Measurements from ENCODE around the gene MFN2. TPM values are rescaled to one million over a fixed set of nuclear protein-coding genes. Genes with fewer than 3 reads are reported as not detected.
A peak's percentile ranks its signal among the peaks of the same experiment; 100 is the strongest.

MFN2 gene
- polyA plus RNA-seq, 1 of the 3 experiments (the other 2 are of a cell fraction) = 43.2 TPM

GRCh38 chr1:12016182-12016581 is 35.9 kb downstream of the MFN2 start (continued):
- TF ChIP-seq REST (IDR thresholded peaks at IDR 0.05; ENCODE audit: low read depth, low read length) (no peak), TCF12 (IDR thresholded peaks at IDR 0.05) (no peak), PBX3 (IDR thresholded peaks at IDR 0.05) (no peak), EZH2phosphoT487 (IDR thresholded peaks at IDR 0.05; ENCODE audit: borderline replicate concordance, low read depth) (no peak), SIN3A (IDR thresholded peaks at IDR 0.05; ENCODE audit: borderline replicate concordance, low read depth, low read length) (no peak), FOSL2 (IDR thresholded peaks at IDR 0.05; ENCODE audit: borderline replicate concordance, low read depth) (no peak), FOXJ3 (CRISPR knock-in tag; IDR thresholded peaks at IDR 0.05) (no peak), USF1 (IDR thresholded peaks at IDR 0.05; ENCODE audit: borderline replicate concordance, low read depth) (no peak), TEAD4 (IDR thresholded peaks at IDR 0.05; ENCODE audit: borderline replicate concordance, insufficient read depth) (no peak)

GRCh38 chr1:12019858-12020509 is 39.7 kb downstream of the MFN2 start:
- peaks cover 22% of the 10 kb centered on the region for H3K79me2 ChIP-seq (ENCODE audit: insufficient read depth)
- peak overlapping the region; percentile 96 for H3K4me2 ChIP-seq
- no peaks in the 10 kb centered on the region for H3F3A ChIP-seq (replicated peaks; ENCODE audit: insufficient read depth)
- peak overlapping the region; percentile 70 to 94 for H3K4me3 ChIP-seq (ENCODE audit: low read depth in 2 of 2, low read length in 1 of 2)
- no peaks in the 10 kb centered on the region for H4K20me1 ChIP-seq (ENCODE audit: insufficient read depth)
- H3K36me3 ChIP-seq (replicated peaks in 1 of 2; ENCODE audit: control insufficient read depth in 1 of 2, insufficient read depth in 2 of 2, low read length in 1 of 2) = peaks cover 6 to 10% of the 10 kb centered on the region in 2 experiments
- H3K27ac ChIP-seq (ENCODE audit: low read depth in 2 of 2, low read length in 1 of 2) = peak overlapping the region; percentile 39 to 62; a peak in 3 of 4 replicates
- no peaks in the 10 kb centered on the region for H3K9me3 ChIP-seq
- WGBS (ENCODE audit: low lambda C conversion rate) = 15% methylated on average over 10 of the region's 12 CpGs
- H3K9ac ChIP-seq = peak overlapping the region; percentile 81
- H3K27me3 ChIP-seq (ENCODE audit: insufficient read depth) = no peaks in the 10 kb centered on the region
- CTCF ChIA-PET = interaction anchor here (0.7 to 1.8 kb wide), 3 partner anchors 11 to 182 kb away, joined by 3 to 7 read pairs (median 5); no protein-coding TSS in a partner anchor
- POLR2A ChIA-PET = interaction anchor here (1.0 to 1.4 kb wide), 2 partner anchors 9 to 111 kb away, joined by 3 to 19 read pairs; no protein-coding TSS in a partner anchor
- DNase-seq = no peak
- H2AFZ ChIP-seq (ENCODE audit: low read depth) = peak overlapping the region; percentile 91
- H3K9me2 ChIP-seq = no peaks in the 10 kb centered on the region
- H3K4me1 ChIP-seq (ENCODE audit: control insufficient read depth in 1 of 2, insufficient read depth in 2 of 2, low read depth in 1 of 2, low read length in 1 of 2) = no peaks in the 10 kb centered on the region; a peak in 1 of 4 replicates
- TF ChIP-seq MAX (IDR thresholded peaks at IDR 0.05; ENCODE audit: low read depth) (no peak), FOXM1 (IDR thresholded peaks at IDR 0.05; ENCODE audit: low read depth) (no peak), GABPA (IDR thresholded peaks at IDR 0.05; ENCODE audit: low read depth) (no peak), RFX5 (IDR thresholded peaks at IDR 0.05; ENCODE audit: low read length) (no peak), POLR2AphosphoS5 (IDR thresholded peaks at IDR 0.05; ENCODE audit: low read depth, low read length) (no peak), MEF2A (IDR thresholded peaks at IDR 0.05; ENCODE audit: borderline replicate concordance, low read depth) (no peak), EP300 (IDR thresholded peaks at IDR 0.05; ENCODE audit: borderline replicate concordance in 1 of 2, low read depth in 1 of 2, low read length in 1 of 2) (no peak), SIN3A (IDR thresholded peaks at IDR 0.05; ENCODE audit: borderline replicate concordance, low read depth, low read length) (no peak), EZH2phosphoT487 (IDR thresholded peaks at IDR 0.05; ENCODE audit: borderline replicate concordance, low read depth) (no peak), TAF1 (IDR thresholded peaks at IDR 0.05; ENCODE audit: borderline replicate concordance, low read depth, low read length) (no peak), YY1 (IDR thresholded peaks at IDR 0.05; ENCODE audit: low read depth) (no peak), USF1 (IDR thresholded peaks at IDR 0.05; ENCODE audit: borderline replicate concordance, low read depth) (no peak), NFIC (IDR thresholded peaks at IDR 0.05; ENCODE audit: borderline replicate concordance) (no peak), USF2 (IDR thresholded peaks at IDR 0.05; ENCODE audit: borderline replicate concordance, low read depth, low read length) (no peak), FOSL2 (IDR thresholded peaks at IDR 0.05; ENCODE audit: borderline replicate concordance, low read depth) (no peak), TCF12 (IDR thresholded peaks at IDR 0.05) (no peak), RCOR1 (IDR thresholded peaks at IDR 0.05; ENCODE audit: low read length) (no peak)

All from SK-N-SH (cell line).